Osteocyte (in vitro differentiated cells): ENCODE results near the gene PRSS33. TPM values are rescaled to one million over a fixed set of nuclear protein-coding genes. Genes with fewer than 3 reads are reported as not detected.

ENCODE experiments used
- DNase-seq: peaks from one replicate; pipeline ENCODE4 v3.0.0; 2021; ENCODE audit warnings: mixed read lengths; ENCODE audit not compliant: unreplicated experiment; ENCODE audit errors: extremely low spot score
- H3K27ac Mint-ChIP-seq: one replicate; pipeline ENCODE4 v1.8.0; 2021; ENCODE audit warnings: mild to moderate bottlenecking, mixed read lengths; ENCODE audit not compliant: unreplicated experiment
- H3K27me3 Mint-ChIP-seq: one replicate; pipeline ENCODE4 v1.8.0; 2021; ENCODE audit warnings: mixed read lengths; ENCODE audit not compliant: unreplicated experiment
- H3K36me3 Mint-ChIP-seq: one replicate; pipeline ENCODE4 v1.8.0; 2021; ENCODE audit warnings: mixed read lengths; ENCODE audit not compliant: unreplicated experiment
- H3K4me1 Mint-ChIP-seq: one replicate; pipeline ENCODE4 v1.8.0; 2021; ENCODE audit warnings: mixed read lengths; ENCODE audit not compliant: unreplicated experiment
- H3K4me3 Mint-ChIP-seq: one replicate; pipeline ENCODE4 v1.8.0; 2021; ENCODE audit warnings: mild to moderate bottlenecking, moderate library complexity, mixed read lengths; ENCODE audit not compliant: unreplicated experiment
- H3K9me3 Mint-ChIP-seq: one replicate; pipeline ENCODE4 v1.8.0; 2021; ENCODE audit warnings: mixed read lengths; ENCODE audit not compliant: unreplicated experiment
- total RNA-seq: library from RNA; stranded (reverse); gene quantifications from 2 replicates; pipeline ENCODE4 v1.2.1, GENCODE V29; 2021
- TF ChIP-seq, protein P1 (sequence below): fragments of 200-600 bp; sonication (generic); IDR thresholded peaks from 2 replicates; pipeline ENCODE4 v1.5.0; 2021; ENCODE audit warnings: antibody characterized with exemption, mild to moderate bottlenecking, moderate library complexity

PRSS33 gene
- total RNA-seq, 1 donor from 2014 or later = not detected

DNA sequence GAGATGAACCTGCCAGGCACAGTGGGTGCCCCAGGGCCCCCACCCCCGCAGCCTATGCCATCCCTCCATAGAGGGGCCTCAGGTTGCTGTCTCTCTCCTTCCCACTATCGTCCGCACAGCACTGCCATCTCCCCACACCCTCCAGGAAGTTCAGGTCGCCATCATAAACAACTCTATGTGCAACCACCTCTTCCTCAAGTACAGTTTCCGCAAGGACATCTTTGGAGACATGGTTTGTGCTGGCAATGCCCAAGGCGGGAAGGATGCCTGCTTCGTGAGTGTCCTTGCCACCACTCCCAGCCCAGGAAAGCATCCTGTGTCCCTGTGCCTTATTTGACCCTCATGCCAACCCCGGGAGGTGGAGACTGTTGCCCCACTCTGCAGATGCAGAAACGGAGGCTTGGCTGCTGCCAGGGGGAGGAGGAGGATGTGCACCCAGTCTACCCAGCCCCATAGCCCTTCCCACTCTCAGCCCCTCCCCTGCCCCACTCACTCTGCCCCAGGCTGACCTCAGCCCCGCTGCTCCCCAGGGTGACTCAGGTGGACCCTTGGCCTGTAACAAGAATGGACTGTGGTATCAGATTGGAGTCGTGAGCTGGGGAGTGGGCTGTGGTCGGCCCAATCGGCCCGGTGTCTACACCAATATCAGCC lies 33.6 kb upstream of the PRSS33 start:
- no peak overlapping the region for H3K4me3 Mint-ChIP-seq
- H3K4me1 Mint-ChIP-seq = no peaks in the 10 kb centered on the region
- no peak for DNase-seq
- H3K36me3 Mint-ChIP-seq = no peaks in the 10 kb centered on the region
- no peak overlapping the region for H3K27ac Mint-ChIP-seq
- TF ChIP-seq, protein P1, sequence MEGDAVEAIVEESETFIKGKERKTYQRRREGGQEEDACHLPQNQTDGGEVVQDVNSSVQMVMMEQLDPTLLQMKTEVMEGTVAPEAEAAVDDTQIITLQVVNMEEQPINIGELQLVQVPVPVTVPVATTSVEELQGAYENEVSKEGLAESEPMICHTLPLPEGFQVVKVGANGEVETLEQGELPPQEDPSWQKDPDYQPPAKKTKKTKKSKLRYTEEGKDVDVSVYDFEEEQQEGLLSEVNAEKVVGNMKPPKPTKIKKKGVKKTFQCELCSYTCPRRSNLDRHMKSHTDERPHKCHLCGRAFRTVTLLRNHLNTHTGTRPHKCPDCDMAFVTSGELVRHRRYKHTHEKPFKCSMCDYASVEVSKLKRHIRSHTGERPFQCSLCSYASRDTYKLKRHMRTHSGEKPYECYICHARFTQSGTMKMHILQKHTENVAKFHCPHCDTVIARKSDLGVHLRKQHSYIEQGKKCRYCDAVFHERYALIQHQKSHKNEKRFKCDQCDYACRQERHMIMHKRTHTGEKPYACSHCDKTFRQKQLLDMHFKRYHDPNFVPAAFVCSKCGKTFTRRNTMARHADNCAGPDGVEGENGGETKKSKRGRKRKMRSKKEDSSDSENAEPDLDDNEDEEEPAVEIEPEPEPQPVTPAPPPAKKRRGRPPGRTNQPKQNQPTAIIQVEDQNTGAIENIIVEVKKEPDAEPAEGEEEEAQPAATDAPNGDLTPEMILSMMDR = no peak
- no peaks in the 10 kb centered on the region for H3K9me3 Mint-ChIP-seq
- H3K27me3 Mint-ChIP-seq = peaks cover 17% of the 10 kb centered on the region

DNA sequence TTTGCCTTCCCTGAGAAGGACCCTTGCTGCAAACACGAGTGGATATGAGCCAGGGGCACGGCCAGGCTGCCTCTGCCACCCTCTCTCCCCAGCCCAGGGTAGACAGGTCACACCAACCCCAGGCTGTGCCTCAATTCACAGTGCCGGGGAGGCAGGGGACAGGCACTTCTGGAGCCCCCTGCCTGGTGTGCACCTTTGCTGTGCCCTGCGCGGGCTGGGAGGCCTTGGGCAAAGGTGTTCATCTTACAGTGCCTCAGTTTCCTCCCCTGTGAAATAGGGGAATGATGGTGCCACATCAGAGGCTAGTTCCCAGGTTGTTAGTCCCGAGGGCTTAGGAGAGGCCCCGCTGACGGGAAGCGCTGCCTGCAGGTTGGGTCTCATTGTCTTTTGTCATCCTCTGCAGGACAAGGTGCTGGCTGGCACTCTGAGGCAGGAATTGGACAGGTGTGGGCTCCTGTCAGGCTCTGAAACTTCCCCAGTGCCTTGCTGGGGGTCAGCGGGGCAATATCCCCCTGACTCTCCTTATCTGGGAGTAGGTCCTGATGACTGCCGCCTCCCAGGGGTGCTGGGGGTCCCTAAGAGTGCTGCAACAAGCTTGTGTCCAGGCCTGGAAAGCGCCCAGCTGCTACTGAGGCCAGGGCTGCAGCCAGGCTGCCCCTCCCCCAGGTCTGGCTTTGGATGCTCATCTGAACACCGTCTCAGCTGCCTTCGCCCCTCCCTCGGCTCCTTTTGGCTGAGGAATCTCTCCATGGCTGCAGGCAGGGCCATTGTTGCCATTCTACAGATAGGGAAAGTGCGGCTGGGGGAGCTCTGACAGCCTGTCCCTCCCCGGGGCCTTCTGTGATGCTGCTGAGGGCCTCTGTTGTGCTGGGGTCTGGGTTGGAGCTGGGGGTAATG lies 32.8 kb upstream of the PRSS33 start:
- TF ChIP-seq, protein P1 = no peak
- Mint-ChIP-seq H3K9me3 (no peaks in the 10 kb centered on the region), H3K27me3 (peaks cover 24% of the 10 kb centered on the region), H3K36me3 (no peaks in the 10 kb centered on the region), H3K27ac (no peak overlapping the region), H3K4me3 (no peak overlapping the region), H3K4me1 (no peaks in the 10 kb centered on the region)
- DNase-seq = peak; percentile 75

DNA sequence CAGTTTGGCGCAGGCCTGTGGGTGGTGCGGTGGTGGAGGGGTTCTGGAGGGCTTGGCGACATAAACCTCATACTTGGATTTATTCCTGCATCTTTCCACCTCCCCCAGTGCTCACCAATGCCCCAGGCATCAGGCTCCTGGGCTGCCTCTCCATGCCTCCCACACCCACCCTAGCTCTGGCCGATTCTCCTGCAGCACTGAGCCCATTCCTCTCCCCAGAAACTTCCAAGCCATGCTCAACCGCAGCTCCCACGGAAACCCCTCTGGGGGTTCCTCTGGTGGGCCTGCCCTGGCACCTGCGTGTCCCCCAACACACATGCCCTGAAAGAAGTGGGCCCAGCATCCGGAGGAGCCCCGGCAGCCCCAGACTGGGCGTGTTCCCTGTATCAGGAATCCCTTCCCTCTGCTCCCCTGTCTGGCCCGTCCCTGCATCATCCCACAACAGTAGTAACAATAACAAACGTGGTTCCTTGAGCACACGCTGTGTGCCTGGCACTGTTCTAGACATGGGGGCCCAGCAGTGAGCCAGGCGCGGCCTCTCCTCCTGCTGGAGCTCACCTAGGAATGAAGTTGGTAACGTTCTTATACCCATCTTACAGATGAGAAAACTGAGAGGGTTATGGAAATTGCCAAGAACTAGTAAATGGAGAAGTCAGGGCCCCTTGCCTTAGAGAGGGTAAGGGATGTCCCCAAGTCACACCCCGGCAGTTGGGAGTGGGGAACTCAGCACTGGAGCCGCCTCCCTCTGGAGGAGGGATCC lies 32.0 kb upstream of the PRSS33 start:
- DNase-seq = no peak
- Mint-ChIP-seq H3K9me3 (no peaks in the 10 kb centered on the region), H3K27me3 (peaks cover 26% of the 10 kb centered on the region), H3K4me1 (no peaks in the 10 kb centered on the region), H3K27ac (no peak overlapping the region), H3K4me3 (no peak overlapping the region), H3K36me3 (no peaks in the 10 kb centered on the region)
- TF ChIP-seq, protein P1 = no peak

DNA sequence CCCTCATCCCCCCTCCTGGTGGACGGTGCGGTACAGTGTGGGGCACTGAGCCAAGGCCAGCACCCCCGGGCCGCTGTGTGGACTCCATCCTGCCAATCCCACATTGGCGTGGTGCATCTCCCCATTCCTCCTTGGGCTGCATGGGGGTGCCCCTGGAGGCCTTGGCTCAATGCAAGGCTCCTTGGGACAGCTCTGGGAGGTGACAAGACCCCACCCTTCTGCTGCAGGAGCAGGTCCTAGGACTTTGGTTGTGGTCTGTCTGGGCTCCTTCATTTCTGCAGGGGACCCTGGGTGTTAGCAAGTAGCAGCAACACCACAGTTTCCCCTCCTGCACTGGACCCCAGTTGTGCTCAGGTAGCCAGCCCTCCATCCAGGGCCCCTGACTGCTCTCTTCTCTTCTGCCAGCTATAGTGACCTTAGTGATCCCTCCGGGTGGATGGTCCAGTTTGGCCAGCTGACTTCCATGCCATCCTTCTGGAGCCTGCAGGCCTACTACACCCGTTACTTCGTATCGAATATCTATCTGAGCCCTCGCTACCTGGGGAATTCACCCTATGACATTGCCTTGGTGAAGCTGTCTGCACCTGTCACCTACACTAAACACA lies 31.0 kb upstream of the PRSS33 start:
- Mint-ChIP-seq H3K4me1 (no peaks in the 10 kb centered on the region), H3K4me3 (no peak overlapping the region), H3K27me3 (peaks cover 25% of the 10 kb centered on the region), H3K27ac (no peak overlapping the region), H3K36me3 (no peaks in the 10 kb centered on the region), H3K9me3 (no peaks in the 10 kb centered on the region)
- TF ChIP-seq, protein P1 = no peak
- DNase-seq = peak; percentile 79
